ENCODE data around the gene NRXN3.

The NRXN3 gene

DNA sequence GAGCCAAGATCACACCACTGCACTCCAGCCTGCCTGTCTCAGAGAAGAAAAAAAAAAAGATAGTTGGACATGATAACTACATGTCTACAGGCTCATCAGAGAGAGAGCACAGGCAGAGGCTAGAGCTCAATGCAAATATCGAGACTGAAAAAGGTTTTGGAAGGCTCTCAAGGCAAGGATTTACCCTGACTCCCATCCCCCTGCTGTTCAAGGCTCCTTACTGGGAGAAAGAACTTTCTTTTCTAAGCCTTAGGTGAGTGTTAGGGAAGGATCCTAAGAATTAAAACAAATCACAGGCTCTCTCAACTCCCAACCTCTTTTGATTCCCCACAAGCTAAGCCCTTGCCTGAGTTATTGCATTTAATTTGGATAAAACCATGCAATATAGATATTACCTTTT, 1516.0 kb downstream of the NRXN3 start:
- no peak for DNase-seq

DNA sequence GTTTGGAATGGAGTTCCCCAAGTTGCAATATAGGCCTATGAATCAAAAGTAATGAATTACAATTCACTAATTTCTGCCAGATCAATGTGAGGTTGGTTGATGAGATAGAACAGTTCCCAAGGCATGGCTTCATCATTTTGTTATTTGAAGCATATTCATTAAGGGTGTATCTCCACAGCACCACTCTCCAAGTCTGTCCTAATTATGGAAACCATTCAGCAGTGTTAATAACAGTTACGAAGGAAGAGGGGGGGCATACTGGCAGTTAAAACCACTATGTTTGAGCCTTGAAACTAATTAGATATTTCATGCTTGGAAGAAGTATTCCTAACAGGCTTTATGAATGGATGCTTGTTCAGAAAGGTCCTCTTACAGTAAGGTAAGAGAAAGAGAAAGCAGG, 1520.8 kb downstream of the NRXN3 start:
- no peak for DNase-seq

DNA sequence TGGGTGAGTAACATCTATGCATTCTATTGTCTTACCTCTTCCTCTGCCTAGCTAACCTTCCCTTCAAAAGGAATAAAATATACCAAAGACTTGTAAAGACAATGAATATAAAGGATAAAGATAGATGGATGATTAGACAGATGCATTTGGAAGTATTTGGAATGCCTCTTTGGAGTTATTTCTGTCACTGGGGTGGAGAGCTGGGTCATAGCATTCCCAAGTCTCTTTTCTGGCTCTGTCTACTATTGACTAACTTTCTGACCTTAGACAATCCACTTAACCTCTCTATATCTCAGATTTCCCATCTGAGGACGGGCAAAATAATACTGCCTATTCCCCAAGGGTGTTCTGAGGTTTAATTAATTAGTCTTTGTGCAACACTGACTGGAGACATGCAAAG, 1523.8 kb downstream of the NRXN3 start:
- no peak for DNase-seq

DNA sequence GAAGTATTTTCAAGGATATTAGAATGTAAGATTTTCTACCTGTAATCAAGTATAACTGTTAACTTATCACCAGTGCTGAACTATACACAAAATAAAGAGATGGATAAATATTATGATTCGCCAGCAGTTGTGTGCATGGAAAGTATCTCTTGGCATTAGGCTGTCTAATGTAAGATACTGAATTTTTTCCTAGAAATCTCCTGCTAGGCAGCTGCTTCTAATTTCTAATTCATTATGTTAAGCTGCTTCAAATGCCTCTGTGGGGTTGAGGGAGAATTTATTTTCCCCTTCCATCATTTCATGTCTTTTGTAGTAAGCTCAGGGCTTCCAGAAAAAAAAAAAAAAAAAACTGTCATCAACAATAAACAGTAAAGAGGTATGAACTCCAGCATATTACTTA, 1525.1 kb downstream of the NRXN3 start:
- DNase-seq: no peak

DNA sequence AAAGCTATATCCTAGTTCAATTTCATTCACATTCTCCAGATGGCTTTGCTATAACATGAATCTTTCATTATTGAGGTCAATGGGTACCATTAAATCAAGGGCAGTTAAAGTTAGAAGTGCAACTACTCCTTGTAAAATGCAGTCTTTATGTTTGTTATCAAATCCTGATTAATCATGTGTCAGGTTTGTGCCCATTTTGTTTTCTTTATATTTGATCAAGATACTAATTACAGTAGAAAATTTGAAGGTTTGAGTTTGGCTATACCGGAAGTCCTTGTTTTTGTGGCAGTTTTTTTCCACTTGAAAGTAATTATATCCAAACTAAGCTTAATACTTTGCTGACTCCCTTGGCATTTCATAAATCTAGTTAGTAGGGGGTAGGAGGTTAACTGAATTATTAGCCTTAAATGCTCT, 1528.1 kb downstream of the NRXN3 start:
- DNase-seq: no peak

DNA sequence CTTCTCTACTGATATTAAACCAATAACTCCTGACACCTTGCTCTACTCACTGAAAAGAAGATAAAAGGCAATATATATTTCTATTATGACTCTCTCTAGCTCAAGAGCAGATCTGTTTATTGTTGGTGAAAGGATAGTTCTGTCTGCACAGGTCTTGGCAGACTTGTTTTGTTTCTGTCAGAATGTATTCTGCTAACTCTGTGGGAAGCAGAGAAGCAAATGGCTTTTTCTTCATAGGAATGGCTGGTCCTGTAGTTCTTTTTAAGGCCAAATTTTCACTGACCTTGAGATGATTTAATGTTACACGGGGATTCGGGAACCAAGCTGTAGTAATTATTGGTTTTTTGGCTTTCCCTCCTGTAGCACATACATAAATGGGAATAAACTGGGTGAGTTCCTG, 1529.0 kb downstream of the NRXN3 start:
- no peak for DNase-seq

DNA sequence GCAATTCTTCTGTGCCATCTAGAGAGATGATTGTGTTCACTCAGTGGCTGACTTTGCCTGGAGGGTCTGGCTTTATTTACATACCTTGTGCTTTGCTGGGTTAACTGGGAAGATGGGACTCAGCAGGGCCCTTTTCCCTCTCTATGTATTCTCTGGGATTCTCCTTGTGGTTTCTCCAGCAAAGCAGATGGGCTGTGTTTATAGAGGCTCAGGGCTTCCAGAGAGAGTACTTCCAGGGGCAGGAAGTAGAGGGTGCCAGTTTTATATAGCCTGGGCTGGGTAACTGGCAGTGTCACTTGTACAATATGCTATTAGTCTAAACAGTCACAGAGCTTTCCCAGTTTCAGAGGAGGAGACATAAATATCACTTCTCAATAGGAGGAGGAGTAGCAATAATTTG, 1531.2 kb downstream of the NRXN3 start:
- DNase-seq: no peak

DNA sequence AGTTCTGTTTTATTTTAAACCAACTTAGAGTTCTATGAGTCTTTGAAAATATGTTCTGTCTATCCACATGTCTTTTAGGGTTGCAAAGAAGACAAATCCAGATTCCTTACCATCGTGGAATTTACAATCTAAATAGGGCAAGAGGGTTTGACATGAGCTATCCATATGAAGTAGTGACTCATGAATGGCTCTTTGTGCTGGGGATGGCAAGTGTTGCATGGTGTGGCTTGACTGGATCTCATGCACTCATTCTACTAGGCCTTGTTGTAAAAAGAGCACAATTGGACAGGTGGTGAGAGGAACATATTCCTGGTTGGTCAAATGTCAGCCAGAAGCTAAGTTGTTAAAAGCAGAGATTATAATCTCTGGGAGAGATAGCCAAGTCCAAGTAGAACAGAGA, 1532.0 kb downstream of the NRXN3 start:
- DNase-seq: no peak

DNA sequence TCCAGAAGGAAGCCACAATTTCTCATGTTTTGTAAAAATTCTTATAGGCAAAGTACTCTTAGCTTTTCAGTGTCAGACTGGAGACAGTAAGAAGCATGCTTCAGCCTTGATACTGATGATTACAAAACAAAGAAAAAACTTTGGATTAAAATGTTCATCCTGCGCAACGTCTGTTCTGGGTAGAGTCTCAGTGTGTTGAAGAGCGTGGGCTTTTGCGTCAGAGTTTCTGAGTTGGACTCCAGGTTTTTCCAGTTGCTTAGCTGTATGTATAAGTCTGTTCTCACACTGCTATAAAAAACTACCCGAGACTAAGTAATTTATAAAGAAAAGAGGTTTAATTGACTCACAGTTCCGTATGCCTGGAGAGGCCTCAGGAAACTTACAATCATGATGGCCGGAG, 1533.0 kb downstream of the NRXN3 start:
- no peak for DNase-seq

DNA sequence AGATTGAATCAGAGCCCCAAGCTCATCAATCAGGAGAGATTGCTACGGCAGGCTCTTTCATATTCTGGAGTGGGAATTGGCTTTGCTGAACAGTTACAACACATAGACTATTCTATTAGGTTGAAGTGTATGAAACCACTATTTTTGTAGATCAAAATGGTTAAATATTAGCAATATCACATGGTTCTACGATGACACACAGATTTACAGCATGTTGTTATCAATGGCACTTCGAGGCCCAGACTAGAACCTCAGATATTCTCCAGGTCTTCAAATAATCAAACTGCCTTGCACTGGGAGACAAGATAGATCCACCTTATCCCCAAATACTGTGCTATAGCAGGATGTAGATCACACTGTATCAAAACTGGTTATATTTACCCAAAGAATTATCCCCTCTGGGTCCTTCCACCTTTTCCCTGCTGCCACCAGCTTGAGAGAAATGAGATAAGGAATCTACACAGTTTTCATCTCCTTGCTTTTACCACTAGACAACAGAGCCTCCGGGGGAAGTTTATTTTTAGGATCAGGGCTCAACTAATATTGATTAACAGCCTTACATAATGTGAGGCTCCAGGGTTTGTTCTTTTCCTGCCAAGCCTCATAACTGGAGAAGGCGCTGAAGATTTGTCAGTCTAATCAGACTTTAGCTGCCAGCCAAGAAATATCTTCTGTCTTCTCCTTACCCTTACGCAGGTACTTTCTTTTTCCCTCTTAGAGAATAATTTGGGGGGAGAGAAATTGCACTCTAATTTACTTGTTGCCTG, 1534.1 kb downstream of the NRXN3 start:
- no peak for DNase-seq

DNA sequence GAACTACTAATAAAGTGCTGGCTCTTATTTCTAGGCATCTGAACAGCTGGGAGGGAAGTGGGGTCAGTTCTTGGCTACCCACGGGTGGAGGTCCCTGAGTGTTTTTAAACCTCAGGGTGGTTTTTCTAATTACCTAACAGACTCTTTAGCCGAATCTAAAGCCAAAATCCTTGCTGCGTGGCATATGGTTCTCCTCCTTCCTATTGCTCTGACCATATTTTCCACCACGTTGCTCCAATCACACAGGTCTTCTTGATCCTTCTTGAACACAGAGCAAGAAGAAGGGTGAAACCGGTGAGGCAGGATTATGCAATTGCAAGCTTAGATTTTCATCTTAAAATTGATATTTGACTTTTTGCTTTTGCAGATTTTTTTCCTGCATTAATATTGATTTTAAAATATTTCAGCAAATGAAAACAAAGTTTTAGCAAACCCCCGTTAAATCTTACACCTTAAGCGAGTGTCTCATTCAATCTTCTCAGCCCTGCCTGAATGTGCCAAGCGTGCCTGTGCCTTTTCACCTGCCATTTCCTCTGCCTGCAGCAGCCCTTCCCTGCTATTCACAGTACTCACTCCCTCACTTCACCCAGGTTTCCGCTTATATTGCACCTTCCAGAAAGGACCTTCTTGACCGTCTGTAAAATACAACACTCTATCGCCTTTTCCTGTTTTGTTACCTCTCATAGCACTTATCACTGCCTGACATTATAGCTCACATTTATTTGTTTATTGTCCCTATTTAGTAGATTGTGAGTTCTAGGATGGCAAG, 1535.1 kb downstream of the NRXN3 start:
- no peak for DNase-seq

DNA sequence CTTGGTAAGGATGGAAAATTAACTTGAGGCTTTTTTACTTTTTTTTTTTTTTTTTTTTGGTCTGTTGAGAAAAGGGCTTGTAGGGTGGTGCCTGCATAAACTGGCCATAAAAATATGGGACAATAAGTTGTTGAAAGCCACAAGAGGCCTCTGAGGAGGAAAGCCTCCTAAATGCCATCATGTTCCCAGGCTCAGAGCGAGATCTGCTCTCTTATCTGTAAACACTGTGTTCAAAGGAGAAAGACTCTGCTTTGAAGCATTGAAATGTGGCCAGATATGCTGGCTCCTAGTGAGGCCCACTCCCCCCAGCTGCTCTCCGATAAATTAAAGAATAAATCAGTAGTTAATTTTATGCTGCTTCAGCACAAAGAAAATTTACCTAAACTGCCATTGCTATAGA, 1536.2 kb downstream of the NRXN3 start:
- DNase-seq: no peak

DNA sequence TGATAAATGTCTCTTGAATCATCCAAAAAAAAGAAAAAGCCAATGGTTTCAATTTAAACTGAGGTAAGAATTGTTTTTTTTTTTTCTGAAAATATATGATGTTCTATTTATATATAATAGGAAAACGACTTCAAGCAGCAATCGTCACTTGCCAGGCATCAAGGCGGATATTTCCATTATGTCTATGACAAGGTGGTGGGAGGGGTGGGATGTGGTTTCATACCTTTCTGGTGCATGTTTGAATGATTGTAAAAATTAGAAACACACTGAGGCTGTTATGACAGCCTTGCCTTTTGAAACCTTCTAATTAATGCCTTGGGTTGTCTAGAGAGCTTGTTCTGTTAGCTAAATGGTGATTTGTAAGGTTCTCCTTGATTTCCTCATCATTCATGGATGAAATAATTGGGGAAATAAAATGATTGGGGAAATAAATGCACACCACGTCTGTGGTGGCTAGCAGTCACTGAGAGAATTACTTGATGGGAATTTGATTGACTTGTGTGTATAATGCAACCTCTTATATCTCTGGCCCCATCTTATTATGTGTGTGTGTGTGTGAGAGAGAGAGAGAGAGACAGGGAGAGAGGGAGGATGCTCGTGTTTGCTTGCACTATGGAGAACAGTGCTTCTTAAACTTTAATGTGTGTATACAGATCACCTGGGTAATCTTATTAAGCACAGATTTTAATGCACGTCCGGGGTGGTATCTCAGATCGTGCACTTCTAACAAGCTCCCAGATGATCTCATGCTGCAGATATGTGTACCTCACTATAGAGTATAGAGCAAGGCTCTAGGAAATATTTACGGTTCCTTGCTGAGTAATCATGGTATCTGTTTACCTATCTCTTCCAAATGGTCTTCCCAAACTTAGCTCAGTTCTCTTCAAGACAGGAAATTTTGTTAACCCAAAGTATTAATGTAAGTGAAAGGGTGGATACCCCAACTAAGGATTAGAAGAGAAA, 1538.5 kb downstream of the NRXN3 start:
- no peak for DNase-seq

DNA sequence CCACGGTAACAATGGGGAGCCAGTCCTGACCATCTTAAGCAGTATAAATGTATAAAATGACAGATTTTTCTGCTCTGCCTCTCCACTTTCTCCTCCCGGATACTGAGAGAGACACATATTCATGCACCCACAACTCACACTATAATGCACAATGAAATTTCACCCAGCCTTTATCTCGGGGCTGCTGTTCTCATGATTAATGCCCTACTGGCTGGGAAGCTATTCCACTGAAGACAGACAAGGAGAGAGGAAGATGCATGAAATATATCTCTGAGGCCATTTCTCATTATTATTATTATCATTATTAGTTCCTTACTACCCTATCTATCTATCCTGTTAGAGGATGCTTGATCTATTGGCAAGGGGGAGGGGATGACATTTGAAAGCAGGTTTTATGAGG, 1539.4 kb downstream of the NRXN3 start:
- no peak for DNase-seq

DNA sequence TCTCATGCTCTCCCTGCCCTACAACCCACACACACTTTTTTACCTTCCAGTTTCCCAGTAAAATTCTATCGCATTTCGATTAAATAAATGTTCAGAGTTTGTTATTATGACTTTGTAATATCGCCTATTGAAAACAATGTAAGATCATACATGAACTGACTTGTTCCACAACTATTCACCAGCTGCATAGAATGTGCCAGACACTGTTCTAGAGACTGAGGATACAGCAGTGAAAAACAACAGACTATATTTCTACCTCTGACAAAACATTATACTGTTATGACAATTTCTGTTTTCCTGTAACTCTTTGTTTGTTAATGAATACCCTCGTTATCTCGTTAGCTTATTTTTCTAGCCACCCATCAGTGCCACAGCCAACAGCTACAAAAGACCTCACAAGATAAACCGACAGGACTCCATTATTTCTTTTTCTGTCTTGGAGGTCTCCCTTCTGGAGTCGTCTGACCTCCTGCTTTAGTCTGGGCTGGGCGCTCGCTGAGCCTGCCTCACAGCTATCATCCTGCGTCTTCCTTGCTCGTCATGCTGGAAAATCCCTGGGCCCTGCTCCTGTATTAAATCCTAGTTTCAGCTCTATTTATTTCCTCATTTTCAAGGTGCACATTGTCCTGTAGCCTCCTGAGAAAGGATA, 1542.3 kb downstream of the NRXN3 start:
- DNase-seq: no peak

DNA sequence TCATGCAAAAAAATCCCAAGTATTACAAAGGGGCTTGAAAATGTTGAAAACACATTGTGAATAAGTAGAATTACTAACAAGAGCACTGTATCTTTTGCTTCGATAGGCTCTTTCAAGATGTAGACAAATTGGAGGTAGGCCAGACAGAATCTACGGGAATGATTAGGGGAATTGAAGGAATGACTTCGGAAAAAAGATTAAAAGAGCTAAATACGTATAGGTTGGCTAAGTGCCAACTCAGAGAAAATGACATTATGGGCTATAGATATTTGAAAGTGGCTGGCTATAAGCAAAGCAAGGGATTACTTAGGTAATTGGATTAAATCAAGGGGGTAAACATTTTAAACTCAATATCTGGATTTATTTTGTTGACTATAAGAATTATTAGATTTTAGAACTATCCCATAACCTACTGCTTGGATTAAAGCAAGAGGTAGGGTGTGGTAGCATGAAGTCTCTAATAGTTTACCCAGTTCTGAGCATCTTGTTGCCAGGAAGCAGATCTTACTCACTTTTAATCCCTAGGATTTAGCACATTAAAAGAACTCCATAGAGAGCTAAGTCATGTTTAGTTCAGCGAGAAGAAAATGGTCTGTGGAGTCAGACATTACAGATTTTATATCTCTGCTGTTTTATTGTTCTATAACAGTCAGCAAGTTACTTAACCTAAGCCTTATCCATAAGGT, 1551.4 kb downstream of the NRXN3 start:
- DNase-seq: no peak

DNA sequence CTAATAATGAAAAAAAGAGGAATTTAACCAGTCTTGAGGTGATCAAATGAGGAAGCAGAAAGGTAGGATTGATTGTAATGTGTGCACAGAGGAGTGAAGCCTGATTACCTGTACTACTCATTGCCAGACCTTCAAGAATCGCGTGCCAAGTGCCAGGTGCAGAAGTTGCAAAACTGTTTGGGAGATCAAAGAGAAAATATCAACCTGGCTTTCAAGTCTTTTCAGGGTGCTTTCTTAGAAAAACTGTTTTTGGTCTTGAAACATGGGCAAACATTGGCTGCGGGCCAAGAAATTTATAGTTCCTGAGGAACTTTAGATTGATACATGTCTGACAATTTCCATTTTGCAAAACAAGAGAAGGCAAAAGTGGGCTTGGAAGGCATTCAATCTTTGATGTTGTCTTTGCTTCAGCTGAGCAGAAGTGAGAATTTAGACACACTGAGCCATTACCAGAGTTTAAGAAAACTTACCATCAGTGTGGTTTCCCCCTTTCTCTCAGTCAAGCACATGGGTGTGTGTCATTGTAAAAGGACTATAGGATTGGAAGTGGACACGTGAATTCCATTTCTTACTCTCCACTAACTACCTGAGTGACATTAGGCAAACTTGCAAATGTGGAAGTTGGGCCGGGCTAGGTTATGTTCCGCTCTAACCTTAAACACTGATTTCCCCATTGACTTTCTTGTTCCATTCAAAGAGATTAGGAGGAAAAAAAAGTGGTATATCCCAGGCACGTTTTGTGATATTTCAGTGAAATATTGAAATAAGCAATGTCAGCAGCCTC, 1555.0 kb downstream of the NRXN3 start:
- DNase-seq: no peak

DNA sequence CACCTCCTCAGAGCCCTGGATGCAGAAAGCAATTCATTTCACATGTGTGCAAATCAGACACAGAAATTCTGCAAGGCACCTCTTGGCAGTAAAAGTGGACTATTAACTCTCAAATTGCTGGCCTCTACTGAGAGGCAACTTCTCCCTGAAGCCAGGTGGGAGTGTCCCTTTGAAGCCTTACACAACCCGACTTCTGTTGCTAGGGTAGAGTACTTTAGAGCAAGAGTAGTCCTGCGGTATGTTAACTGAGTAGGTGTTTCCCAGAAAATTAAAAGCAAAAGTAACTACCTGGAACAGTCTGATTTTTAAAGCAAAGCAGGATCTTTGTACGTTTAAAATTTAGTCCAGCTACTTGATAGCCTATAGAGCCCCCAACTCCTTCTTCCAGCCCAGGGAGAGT, 1557.7 kb downstream of the NRXN3 start:
- DNase-seq: no peak

DNA sequence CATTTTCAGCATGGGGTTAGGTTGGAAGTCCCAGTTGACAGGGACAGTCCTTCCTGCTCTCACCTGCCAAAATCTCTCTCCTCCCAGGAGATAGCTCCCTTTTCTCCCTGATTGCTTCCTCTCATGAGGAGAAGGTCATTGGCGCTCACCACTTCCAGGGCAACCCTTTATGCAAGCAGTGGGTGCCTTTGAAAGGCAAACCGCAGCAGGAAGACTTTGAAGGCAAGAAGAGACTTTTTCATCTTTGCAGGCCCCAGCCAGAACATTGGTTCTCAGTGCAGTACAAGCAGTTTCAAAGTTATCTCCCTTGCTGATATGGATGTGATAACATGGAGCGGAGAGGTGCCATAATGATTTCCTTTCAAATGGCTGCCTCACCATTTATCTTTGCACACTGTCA, 1558.2 kb downstream of the NRXN3 start:
- DNase-seq: no peak

DNA sequence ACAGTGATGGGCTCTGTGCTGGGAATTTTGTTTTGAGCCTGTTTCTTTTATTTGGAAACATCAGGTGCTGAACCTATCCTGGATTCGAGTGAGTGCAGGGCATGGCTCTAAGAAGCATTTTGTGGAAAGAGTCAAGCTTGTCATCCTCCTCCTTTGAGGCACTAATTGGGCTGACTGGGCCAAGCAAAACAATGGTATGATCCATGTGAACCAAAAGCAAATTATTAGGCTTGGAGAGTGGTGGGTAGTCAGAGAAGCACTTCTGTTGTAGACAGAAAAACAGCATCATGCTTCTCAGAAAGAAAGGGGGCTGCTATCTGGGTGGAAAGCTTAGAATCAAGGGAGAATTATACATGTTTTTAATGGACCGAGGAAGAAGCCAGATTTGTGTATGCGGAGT, 1559.6 kb downstream of the NRXN3 start:
- no peak for DNase-seq

DNA sequence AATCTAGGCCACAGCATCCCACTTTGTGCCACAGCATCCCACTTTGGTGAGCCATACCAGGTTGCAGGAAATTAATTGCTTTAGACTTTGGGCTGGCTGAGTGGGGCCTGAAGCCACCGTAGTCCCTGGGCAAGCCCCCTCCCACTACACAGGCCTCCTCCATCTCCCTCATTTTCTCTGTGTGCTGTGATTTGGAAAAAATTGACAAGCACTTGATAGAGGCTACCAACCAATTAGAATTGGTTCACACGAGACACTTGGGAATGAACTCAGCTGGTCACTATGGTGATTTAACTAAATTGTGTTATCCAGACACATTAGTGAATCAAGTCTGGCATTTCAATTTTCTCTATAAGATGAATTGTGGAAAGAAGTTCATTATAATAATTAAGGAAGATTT, 1560.0 kb downstream of the NRXN3 start:
- no peak for DNase-seq

DNA sequence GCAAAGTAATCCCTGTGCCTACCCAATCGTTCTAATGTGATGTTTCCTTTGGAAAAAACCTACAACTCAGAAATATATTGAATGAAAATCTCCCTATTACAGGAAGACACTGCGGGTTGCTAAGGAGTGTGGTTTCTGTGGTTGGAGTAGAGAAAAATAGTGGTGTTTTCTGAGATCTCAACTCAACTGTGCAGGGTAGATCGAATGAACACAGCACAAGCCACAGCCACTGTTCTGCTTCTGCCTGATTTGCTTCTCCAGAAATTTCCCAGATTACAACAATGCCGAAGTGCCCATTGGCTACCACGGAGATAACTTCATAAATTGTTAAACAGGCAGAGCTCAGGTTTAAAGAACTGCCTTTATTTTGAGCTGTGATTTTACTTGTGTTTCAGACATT, 1560.8 kb downstream of the NRXN3 start:
- DNase-seq: no peak

All from NCI-H1105 (cell line).